Fibroblast of lung (primary cell): ENCODE data around the gene ABLIM2. TPM values are rescaled to one million over a fixed set of nuclear protein-coding genes. Genes with fewer than 3 reads are reported as not detected.

Experiments
- DNase-seq, 2 donors: peaks; one replicate each; pipeline versions ENCODE4 v3.0.0 to v3.0.0-alpha.2; 2010; ENCODE audit warnings: low read depth in 2 of 2
- H2AFZ ChIP-seq: 2 replicates; pipeline ENCODE4 v1.5.1; 2012; ENCODE audit warnings: low read length, control low read depth, inconsistent platforms
- H3K27ac ChIP-seq: 2 replicates; pipeline ENCODE4 v1.5.1; 2011; ENCODE audit warnings: low read length, control low read depth; ENCODE audit not compliant: insufficient read depth
- H3K27me3 ChIP-seq: 2 replicates; pipeline ENCODE4 v1.5.1; 2011; ENCODE audit warnings: mild to moderate bottlenecking, low read length; ENCODE audit not compliant: control insufficient read depth, insufficient read depth
- H3K36me3 ChIP-seq: 2 replicates; pipeline ENCODE4 v1.5.1; 2011; ENCODE audit warnings: low read length; ENCODE audit not compliant: control insufficient read depth, insufficient read depth
- H3K4me1 ChIP-seq: 2 replicates; pipeline ENCODE4 v1.5.1; 2011; ENCODE audit warnings: low read length; ENCODE audit not compliant: control insufficient read depth, insufficient read depth; ENCODE audit errors: extremely low read depth
- H3K4me2 ChIP-seq: 2 replicates; pipeline ENCODE4 v1.5.1; 2011; ENCODE audit warnings: low read length, control low read depth; ENCODE audit not compliant: insufficient read depth; ENCODE audit errors: extremely low read depth
- H3K4me3 ChIP-seq, 4 experiments: fragments of 200-600 bp in 1 of 4; sonication (generic) in 1 of 4; replicated peaks in 1 of 4; 2 replicates each; pipeline ENCODE4 v1.5.1; 2011 to 2016; ENCODE audit warnings: low read length in 4 of 4, low read depth in 3 of 4, mild to moderate bottlenecking in 3 of 4, control low read depth in 2 of 4, inconsistent platforms in 1 of 4, mixed read lengths in 1 of 4; ENCODE audit not compliant: insufficient read depth in 1 of 4; ENCODE audit errors: control extremely low read depth in 1 of 4
- H3K79me2 ChIP-seq: 2 replicates; pipeline ENCODE4 v1.5.1; 2012; ENCODE audit warnings: mild to moderate bottlenecking, low read length, inconsistent platforms; ENCODE audit not compliant: control insufficient read depth, insufficient read depth
- H3K9ac ChIP-seq: 2 replicates; pipeline ENCODE4 v1.5.1; 2011; ENCODE audit warnings: mild to moderate bottlenecking, low read length, control low read depth; ENCODE audit not compliant: insufficient read depth
- H3K9me3 ChIP-seq: 2 replicates; pipeline ENCODE4 v1.5.1; 2012; ENCODE audit warnings: low read depth, low read length; ENCODE audit not compliant: control insufficient read depth, insufficient read depth
- H4K20me1 ChIP-seq: 2 replicates; pipeline ENCODE4 v1.5.1; 2011; ENCODE audit warnings: low read length; ENCODE audit not compliant: control insufficient read depth, insufficient read depth; ENCODE audit errors: extremely low read depth
- EZH2 ChIP-seq: IDR thresholded peaks from 2 replicates; pipeline ENCODE4 v1.5.1; 2012; ENCODE audit warnings: low read length, control low read depth, mild to moderate bottlenecking; ENCODE audit errors: missing control alignments
- polyA plus RNA-seq, 2 donors: library from polyadenylated mRNA; depleted of rRNA in 1 of 2; stranded (reverse) in 1 of 2; unstranded in 1 of 2; fragments of >200 nt; gene quantifications; 2 replicates each; pipeline ENCODE4 v1.2.1, GENCODE V29; 2011 to 2012; ENCODE audit warnings: missing spikeins in 1 of 2
- total RNA-seq: library from RNA; depleted of rRNA; stranded (reverse); fragments of >200 nt; gene quantifications from 2 replicates; pipeline ENCODE4 v1.2.1, GENCODE V29; 2014
- TF ChIP-seq, protein P1 (sequence below), 2 donors: IDR thresholded peaks in 1 of 2; conservative IDR thresholded peaks in 1 of 2; 1 replicate in 1 of 2; 2 replicates in 1 of 2; pipeline ENCODE4 v1.5.1; 2011 to 2012; ENCODE audit warnings: low read length in 2 of 2, control low read depth in 1 of 2, inconsistent platforms in 1 of 2, low read depth in 1 of 2, mild to moderate bottlenecking in 1 of 2

Gene ABLIM2
- total and polyA plus RNA-seq, 2 donors (not counting 1 experiment from before 2014, with no cell fraction given), result 0.66 to 2.6 TPM

DNA sequence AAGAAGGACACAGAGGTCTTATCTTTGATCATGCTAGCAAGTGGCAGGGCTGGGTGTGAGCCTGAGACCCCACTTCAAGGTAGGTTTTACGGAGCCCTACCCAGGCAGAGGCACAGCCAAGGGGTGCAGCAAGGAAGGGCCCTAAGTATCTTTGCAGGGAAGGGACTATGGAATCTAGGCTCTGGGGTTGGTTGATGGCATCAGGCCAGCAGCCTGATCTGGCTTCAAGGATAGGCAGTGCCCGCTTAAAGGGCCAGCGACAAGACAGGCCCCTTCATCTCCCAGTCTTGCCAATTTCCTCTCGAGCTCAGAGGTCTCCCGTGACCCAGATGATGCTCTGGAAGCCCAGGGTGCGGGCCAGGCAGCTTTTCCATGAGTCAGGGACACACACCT lies 5.8 kb downstream of the ABLIM2 start:
- no peak overlapping the region for H3K4me3 ChIP-seq
- H3K36me3 ChIP-seq, result no peaks in the 10 kb centered on the region
- H3K79me2 ChIP-seq, result no peaks in the 10 kb centered on the region
- peaks cover 5% of the 10 kb centered on the region for H3K4me1 ChIP-seq
- H3K4me2 ChIP-seq, result no peak overlapping the region
- no peak for DNase-seq
- TF ChIP-seq EZH2, result no peak
- TF ChIP-seq, protein P1, sequence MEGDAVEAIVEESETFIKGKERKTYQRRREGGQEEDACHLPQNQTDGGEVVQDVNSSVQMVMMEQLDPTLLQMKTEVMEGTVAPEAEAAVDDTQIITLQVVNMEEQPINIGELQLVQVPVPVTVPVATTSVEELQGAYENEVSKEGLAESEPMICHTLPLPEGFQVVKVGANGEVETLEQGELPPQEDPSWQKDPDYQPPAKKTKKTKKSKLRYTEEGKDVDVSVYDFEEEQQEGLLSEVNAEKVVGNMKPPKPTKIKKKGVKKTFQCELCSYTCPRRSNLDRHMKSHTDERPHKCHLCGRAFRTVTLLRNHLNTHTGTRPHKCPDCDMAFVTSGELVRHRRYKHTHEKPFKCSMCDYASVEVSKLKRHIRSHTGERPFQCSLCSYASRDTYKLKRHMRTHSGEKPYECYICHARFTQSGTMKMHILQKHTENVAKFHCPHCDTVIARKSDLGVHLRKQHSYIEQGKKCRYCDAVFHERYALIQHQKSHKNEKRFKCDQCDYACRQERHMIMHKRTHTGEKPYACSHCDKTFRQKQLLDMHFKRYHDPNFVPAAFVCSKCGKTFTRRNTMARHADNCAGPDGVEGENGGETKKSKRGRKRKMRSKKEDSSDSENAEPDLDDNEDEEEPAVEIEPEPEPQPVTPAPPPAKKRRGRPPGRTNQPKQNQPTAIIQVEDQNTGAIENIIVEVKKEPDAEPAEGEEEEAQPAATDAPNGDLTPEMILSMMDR (conservative IDR thresholded peaks at IDR 0.05 in 1 of 2, IDR thresholded peaks at IDR 0.05 in 1 of 2; ENCODE audit: low read depth in 1 of 2, low read length in 2 of 2), result no peak
- H2AFZ ChIP-seq, result no peak overlapping the region
- no peaks in the 10 kb centered on the region for H4K20me1 ChIP-seq
- no peak overlapping the region for H3K9ac ChIP-seq
- H3K9me3 ChIP-seq, result no peaks in the 10 kb centered on the region
- no peak overlapping the region for H3K27ac ChIP-seq
- peaks cover 6% of the 10 kb centered on the region for H3K27me3 ChIP-seq

DNA sequence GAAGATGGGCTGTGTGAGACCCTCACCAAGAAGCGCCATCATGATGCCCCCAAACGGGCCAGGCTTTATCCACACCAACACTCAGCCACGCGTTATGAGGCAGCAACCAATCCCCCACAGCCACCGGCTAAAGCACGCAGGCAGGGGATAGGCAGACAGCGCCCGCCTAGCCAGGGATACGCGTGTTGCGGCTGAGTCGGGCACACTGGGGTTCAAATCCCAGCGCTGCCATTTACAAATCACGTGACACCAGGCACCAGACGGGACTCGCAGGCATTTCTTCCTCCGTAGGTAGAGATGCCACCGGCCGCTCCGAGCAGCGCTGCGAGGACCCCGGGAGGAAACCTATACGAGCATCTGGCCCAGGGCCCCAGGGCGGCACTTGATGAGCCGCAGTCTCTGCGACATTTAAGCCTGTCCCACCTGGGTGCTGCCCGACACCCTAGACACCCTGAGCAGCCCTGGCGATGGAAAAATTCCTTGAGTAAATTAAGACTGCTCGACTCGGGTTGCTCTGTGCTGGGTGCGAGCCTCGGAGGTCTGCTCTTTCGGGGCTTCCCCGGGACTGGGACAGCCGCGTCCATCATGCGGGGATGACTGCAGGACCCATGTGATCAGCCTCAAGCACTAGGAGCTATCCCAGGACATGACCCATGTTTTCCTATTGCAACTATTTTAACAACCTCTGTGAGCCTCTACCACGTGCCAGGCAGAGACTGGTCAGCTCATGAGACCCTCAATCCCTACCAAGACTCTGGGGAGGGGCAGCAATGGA lies 6.3 kb downstream of the ABLIM2 start:
- H3K9ac ChIP-seq, result no peak overlapping the region
- peaks cover 3% of the 10 kb centered on the region for H3K27me3 ChIP-seq
- no peak overlapping the region for H2AFZ ChIP-seq
- H3K4me1 ChIP-seq, result peaks cover 5% of the 10 kb centered on the region
- H3K36me3 ChIP-seq, result no peaks in the 10 kb centered on the region
- TF ChIP-seq, protein P1 (conservative IDR thresholded peaks at IDR 0.05 in 1 of 2, IDR thresholded peaks at IDR 0.05 in 1 of 2; ENCODE audit: low read depth in 1 of 2, low read length in 2 of 2), result no peak
- TF ChIP-seq EZH2, result no peak
- H3K27ac ChIP-seq, result no peak overlapping the region
- DNase-seq, result no peak
- no peak overlapping the region for H3K4me2 ChIP-seq
- no peaks in the 10 kb centered on the region for H3K79me2 ChIP-seq
- H3K9me3 ChIP-seq, result no peaks in the 10 kb centered on the region
- H3K4me3 ChIP-seq, result no peak overlapping the region
- H4K20me1 ChIP-seq, result no peaks in the 10 kb centered on the region

DNA sequence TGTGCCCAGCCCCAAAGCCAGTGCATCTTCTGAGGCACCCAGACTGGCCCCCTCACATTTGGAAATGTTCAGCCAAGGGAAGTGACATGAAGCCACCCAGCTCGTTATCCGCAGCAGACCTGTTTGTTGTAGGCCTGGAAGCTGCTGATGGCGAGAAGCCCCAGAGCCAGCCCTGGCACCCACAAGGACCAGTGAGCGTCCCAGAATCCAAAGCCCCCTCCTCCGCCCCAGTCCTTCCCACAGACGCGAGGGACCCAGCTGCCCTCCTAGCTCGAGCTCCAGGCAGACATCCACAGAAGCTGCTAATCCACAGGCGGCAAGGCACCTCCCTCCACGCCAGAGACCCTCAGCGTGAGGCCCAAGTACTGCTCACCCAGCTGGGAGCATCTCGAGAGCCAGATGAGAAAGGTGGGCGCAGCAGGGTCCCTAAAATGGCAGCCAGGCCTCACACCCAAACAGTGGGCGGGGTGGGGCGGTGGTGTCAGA lies 7.4 kb downstream of the ABLIM2 start:
- no peaks in the 10 kb centered on the region for H3K9me3 ChIP-seq
- no peaks in the 10 kb centered on the region for H3K4me1 ChIP-seq
- H3K9ac ChIP-seq, result no peak overlapping the region
- H3K4me3 ChIP-seq, result no peak overlapping the region
- H2AFZ ChIP-seq, result no peak overlapping the region
- H3K36me3 ChIP-seq, result no peaks in the 10 kb centered on the region
- no peak overlapping the region for H3K27ac ChIP-seq
- no peaks in the 10 kb centered on the region for H3K79me2 ChIP-seq
- peaks cover 5% of the 10 kb centered on the region for H3K27me3 ChIP-seq
- no peak for TF ChIP-seq EZH2
- TF ChIP-seq, protein P1 (conservative IDR thresholded peaks at IDR 0.05 in 1 of 2, IDR thresholded peaks at IDR 0.05 in 1 of 2; ENCODE audit: low read depth in 1 of 2, low read length in 2 of 2), result no peak
- H4K20me1 ChIP-seq, result no peaks in the 10 kb centered on the region
- no peak overlapping the region for H3K4me2 ChIP-seq
- no peak for DNase-seq
